Measurements from ENCODE around the gene CUL4A. TPM values are rescaled to one million over a fixed set of nuclear protein-coding genes. Genes with fewer than 3 reads are reported as not detected.

CUL4A gene
- total and polyA plus RNA-seq, 4 donors = 19.7 to 69.8 (median 48.4) TPM

DNA sequence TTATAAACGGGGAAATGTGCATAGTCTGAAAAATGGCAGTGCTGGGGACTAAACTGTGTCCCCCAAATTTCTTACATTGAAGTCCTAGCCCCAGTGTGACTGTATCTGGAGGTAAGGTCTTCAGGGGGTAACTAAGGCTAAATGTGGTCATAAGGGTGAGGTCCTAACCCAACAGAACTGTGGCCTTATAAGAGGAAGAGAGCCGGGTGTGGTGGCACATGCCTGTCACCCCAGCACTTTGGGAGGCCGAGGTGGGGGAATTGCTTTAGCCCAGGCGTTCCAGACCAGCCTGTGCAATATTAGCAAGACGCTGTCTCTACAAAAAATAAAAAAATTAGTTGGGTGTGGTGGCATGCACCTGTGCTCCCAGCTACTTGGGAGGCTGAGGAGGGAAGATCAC, 33.1 kb upstream of the CUL4A start:
- DNase-seq (peak in 1 of 2 donors; percentile 64), ATAC-seq (ENCODE audit: low FRiP score) (no peak)
- Histone ChIP-seq H3K36me3 (ENCODE audit: control insufficient read depth in 1 of 2, insufficient read depth in 2 of 2, low read length in 1 of 2) (peaks cover 2 to 18% of the 10 kb centered on the region in 2 donors), H3K9me3 (ENCODE audit: control insufficient read depth, low read length) (no peaks in the 10 kb centered on the region), H3K27ac (ENCODE audit: low read depth in 1 of 2, low read length in 2 of 2) (no peak overlapping the region), H3K4me3 (ENCODE audit: low read length in 2 of 2) (no peak overlapping the region), H3K4me1 (ENCODE audit: control insufficient read depth in 1 of 2, insufficient read depth in 2 of 2, low read length in 2 of 2) (no peaks in the 10 kb centered on the region), H3K27me3 (ENCODE audit: control insufficient read depth in 1 of 2, insufficient read depth in 2 of 2, low read length in 1 of 2) (no peaks in the 10 kb centered on the region)
- 73 to 74% methylated on average over 5 of the region's 5 CpGs for WGBS, 2 donors
- intact Hi-C loops (cut with DNase I) = no loop called here

DNA sequence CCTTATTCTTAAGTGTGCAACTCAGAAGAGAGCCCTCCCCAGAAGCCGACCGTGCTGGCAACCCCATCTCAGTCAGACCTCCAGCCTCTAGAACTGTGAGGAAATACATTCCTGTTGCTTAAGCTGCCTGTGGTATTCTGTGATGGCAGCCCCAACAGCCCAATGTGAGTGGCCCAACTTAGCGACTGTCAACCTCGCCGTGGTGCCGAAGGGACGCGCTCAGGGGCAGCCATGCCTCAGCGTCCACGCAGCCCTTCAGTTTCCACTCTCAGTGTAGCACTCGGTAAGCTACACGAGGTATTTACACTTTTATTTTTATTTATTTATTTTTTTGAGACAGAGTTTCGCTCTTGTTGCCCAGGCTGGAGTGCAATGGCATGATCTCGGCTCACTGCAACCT, 32.6 kb upstream of the CUL4A start:
- Histone ChIP-seq H3K4me3 (ENCODE audit: low read length in 2 of 2) (no peak overlapping the region), H3K4me1 (ENCODE audit: control insufficient read depth in 1 of 2, insufficient read depth in 2 of 2, low read length in 2 of 2) (no peaks in the 10 kb centered on the region), H3K27ac (ENCODE audit: low read depth in 1 of 2, low read length in 2 of 2) (no peak overlapping the region), H3K27me3 (ENCODE audit: control insufficient read depth in 1 of 2, insufficient read depth in 2 of 2, low read length in 1 of 2) (no peaks in the 10 kb centered on the region), H3K9me3 (ENCODE audit: control insufficient read depth, low read length) (no peaks in the 10 kb centered on the region), H3K36me3 (ENCODE audit: control insufficient read depth in 1 of 2, insufficient read depth in 2 of 2, low read length in 1 of 2) (peaks cover 2 to 15% of the 10 kb centered on the region in 2 donors)
- DNase-seq (no peak), ATAC-seq (ENCODE audit: low FRiP score) (no peak)
- intact Hi-C loops (cut with DNase I) = no loop called here
- 96 to 97% methylated on average over 14 of the region's 14 CpGs for WGBS, 2 donors

DNA sequence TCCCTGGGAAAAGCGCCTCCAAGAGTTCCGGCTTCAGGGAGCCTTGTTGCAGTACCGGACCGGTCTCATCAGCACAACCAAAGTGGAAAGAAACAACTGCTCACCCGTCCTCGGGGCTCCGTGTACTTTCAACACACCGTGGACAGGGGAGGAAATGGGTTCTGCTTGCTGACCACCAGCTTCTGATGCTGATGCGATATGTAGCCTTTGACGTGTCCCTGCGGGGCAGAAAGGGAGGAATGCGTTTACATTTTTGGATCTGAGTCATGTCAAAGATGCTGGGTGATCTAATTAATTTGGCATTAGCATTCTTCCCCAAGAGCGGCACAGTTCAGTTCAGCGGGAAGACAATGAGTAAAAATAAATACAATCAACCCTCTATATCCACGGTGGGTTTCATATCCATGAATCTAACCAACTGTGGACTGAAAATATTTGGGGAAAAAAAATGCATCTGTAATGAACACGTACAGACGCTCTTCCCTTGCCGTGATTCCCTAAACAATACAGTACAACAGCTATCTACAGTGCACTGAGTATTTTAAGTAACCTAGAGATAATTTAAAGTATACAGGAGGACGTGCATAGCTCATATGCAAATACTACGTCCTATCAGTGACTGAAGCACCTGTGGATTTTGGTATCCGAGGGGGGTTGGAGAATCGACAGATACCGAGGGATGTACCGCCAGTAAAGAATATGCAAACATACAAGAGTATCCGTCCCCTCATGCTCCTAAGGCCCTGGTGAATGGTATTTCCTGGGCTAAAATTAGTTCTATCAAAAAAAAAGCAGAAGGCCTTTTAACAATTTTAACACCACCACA, 31.1 kb upstream of the CUL4A start:
- Histone ChIP-seq H3K4me3 (ENCODE audit: low read length in 2 of 2) (no peak overlapping the region), H3K4me1 (ENCODE audit: control insufficient read depth in 1 of 2, insufficient read depth in 2 of 2, low read length in 2 of 2) (no peaks in the 10 kb centered on the region), H3K9me3 (ENCODE audit: control insufficient read depth, low read length) (no peaks in the 10 kb centered on the region), H3K27me3 (ENCODE audit: control insufficient read depth in 1 of 2, insufficient read depth in 2 of 2, low read length in 1 of 2) (no peaks in the 10 kb centered on the region), H3K36me3 (ENCODE audit: control insufficient read depth in 1 of 2, insufficient read depth in 2 of 2, low read length in 1 of 2) (peaks cover 2 to 15% of the 10 kb centered on the region in 2 donors), H3K27ac (ENCODE audit: low read depth in 1 of 2, low read length in 2 of 2) (no peak overlapping the region)
- intact Hi-C loops (cut with DNase I) = no loop called here
- WGBS, 2 donors = 51 to 54% methylated on average over 25 of the region's 25 CpGs
- ATAC-seq (ENCODE audit: low FRiP score) (no peak), DNase-seq (no peak)

GRCh38 chr13:113178896-113179167, 30.6 kb upstream of the CUL4A start:
- WGBS, 2 donors = 53 to 57% methylated on average over 3 of the region's 3 CpGs
- no peak for ATAC-seq (ENCODE audit: low FRiP score)
- H3K27ac ChIP-seq (ENCODE audit: low read depth in 1 of 2, low read length in 2 of 2) = no peak overlapping the region

DNA sequence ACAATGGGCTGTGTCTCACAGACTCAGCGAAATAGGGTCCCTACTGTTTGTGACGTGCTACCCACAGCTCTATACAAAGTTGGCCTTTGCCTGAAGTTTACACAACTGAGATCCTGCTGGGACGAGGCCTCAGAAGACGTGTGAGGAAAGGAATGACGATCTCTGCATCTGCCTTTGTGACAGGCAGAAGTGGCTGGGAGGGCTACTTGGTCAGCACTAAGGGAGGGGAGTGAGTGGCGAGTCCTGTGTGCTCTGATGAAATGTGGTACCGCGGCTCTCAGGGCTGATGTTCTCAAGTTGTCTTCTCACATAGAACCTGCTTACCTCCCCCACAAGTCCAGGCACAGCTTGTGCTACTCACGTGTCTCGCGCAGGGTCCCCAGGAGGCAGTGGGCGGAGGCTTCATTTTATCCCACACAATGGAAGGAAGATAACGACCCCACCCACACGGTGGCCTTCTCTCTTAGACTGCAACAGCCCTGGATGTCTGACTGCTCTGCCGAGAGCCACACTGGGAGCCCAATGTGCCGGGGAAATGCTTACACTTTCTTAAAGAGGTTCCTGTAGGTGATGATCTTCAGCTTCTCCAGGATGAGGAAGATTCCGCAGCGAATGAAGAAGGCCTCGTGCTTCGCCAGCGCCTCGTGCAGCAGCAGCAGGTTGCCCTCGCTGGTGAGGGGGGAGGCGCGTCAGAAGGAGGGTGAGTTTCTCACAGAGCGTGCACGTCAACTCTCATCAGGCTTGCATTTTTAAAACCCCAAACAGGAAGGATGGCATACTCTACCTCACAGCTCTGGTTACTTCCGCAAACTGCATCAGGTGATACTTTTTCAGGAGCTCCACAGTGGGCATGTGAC, 29.8 kb upstream of the CUL4A start:
- no peak for ATAC-seq (ENCODE audit: low FRiP score)
- peaks cover 2 to 19% of the 10 kb centered on the region in 2 donors for H3K36me3 ChIP-seq (ENCODE audit: control insufficient read depth in 1 of 2, insufficient read depth in 2 of 2, low read length in 1 of 2)
- 86% methylated on average over 28 of the region's 28 CpGs for WGBS, 2 donors

More at GRCh38 chr13:113178896-113179167, 30.6 kb upstream of the CUL4A start:
- H3K9me3 ChIP-seq (ENCODE audit: control insufficient read depth, low read length) = no peaks in the 10 kb centered on the region
- intact Hi-C loops (cut with DNase I) = no loop called here
- H3K27me3 ChIP-seq (ENCODE audit: control insufficient read depth in 1 of 2, insufficient read depth in 2 of 2, low read length in 1 of 2) = no peaks in the 10 kb centered on the region
- peaks cover 2 to 19% of the 10 kb centered on the region in 2 donors for H3K36me3 ChIP-seq (ENCODE audit: control insufficient read depth in 1 of 2, insufficient read depth in 2 of 2, low read length in 1 of 2)
- no peak for DNase-seq
- no peak overlapping the region for H3K4me3 ChIP-seq (ENCODE audit: low read length in 2 of 2)
- no peaks in the 10 kb centered on the region for H3K4me1 ChIP-seq (ENCODE audit: control insufficient read depth in 1 of 2, insufficient read depth in 2 of 2, low read length in 2 of 2)

GRCh38 chr13:113182046-113182445, 27.4 kb upstream of the CUL4A start:
- 88% methylated on average over 4 of the region's 4 CpGs for WGBS, 2 donors
- no peak overlapping the region for H3K4me3 ChIP-seq (ENCODE audit: low read length in 2 of 2)
- intact Hi-C loops (cut with DNase I) = no loop called here
- H3K27me3 ChIP-seq (ENCODE audit: control insufficient read depth in 1 of 2, insufficient read depth in 2 of 2, low read length in 1 of 2) = no peaks in the 10 kb centered on the region
- no peak for ATAC-seq (ENCODE audit: low FRiP score)
- peaks cover 2 to 18% of the 10 kb centered on the region in 2 donors for H3K36me3 ChIP-seq (ENCODE audit: control insufficient read depth in 1 of 2, insufficient read depth in 2 of 2, low read length in 1 of 2)
- DNase-seq = no peak
- H3K4me1 ChIP-seq (ENCODE audit: control insufficient read depth in 1 of 2, insufficient read depth in 2 of 2, low read length in 2 of 2) = no peaks in the 10 kb centered on the region
- H3K9me3 ChIP-seq (ENCODE audit: control insufficient read depth, low read length) = no peaks in the 10 kb centered on the region
- no peak overlapping the region for H3K27ac ChIP-seq (ENCODE audit: low read depth in 1 of 2, low read length in 2 of 2)

More for the DNA sequence above, 29.8 kb upstream of the CUL4A start:
- Histone ChIP-seq H3K4me3 (ENCODE audit: low read length in 2 of 2) (no peak overlapping the region), H3K27me3 (ENCODE audit: control insufficient read depth in 1 of 2, insufficient read depth in 2 of 2, low read length in 1 of 2) (no peaks in the 10 kb centered on the region), H3K27ac (ENCODE audit: low read depth in 1 of 2, low read length in 2 of 2) (no peak overlapping the region), H3K4me1 (ENCODE audit: control insufficient read depth in 1 of 2, insufficient read depth in 2 of 2, low read length in 2 of 2) (no peaks in the 10 kb centered on the region), H3K9me3 (ENCODE audit: control insufficient read depth, low read length) (no peaks in the 10 kb centered on the region)
- intact Hi-C loops (cut with DNase I) = no loop called here
- DNase-seq = no peak

DNA sequence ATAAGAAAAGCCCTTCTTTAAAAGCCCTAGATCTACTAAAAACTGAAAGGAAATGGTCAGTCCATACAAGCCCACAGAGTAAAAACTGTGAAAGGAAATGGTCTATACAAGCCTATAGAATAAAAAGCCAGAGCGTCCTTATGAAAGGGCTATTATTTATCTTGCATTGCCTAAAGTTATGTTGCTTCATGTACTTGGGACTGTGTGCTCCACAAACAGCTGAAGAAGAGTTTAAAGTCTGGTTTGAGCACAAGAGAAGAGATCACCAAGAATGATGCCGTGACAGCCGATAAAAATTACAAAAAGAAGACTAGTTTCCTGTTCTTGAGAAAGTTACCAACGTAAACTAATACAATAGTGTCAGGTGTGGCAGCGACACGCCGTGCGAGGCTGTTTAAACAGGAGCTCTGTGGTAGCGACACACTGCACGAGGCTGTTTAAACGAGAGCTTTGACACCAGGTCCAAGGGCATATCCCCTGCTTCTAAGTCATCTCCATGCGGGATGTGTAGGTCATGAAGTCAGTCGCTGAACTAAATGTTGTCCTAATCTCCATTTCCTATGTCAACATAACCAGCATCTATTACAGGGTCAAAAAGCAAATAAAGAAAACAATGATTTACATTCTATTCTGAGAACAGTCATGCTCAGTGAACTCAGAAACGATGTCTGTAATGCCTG, 25.8 kb upstream of the CUL4A start:
- Histone ChIP-seq H3K9me3 (ENCODE audit: control insufficient read depth, low read length) (no peaks in the 10 kb centered on the region), H3K36me3 (ENCODE audit: control insufficient read depth in 1 of 2, insufficient read depth in 2 of 2, low read length in 1 of 2) (peaks cover 3 to 14% of the 10 kb centered on the region in 2 donors), H3K27ac (ENCODE audit: low read depth in 1 of 2, low read length in 2 of 2) (no peak overlapping the region), H3K4me1 (ENCODE audit: control insufficient read depth in 1 of 2, insufficient read depth in 2 of 2, low read length in 2 of 2) (no peaks in the 10 kb centered on the region), H3K27me3 (ENCODE audit: control insufficient read depth in 1 of 2, insufficient read depth in 2 of 2, low read length in 1 of 2) (no peaks in the 10 kb centered on the region), H3K4me3 (ENCODE audit: low read length in 2 of 2) (no peak overlapping the region)
- DNase-seq (no peak), ATAC-seq (ENCODE audit: low FRiP score) (no peak)
- WGBS, 2 donors = 90 to 91% methylated on average over 14 of the region's 14 CpGs
- intact Hi-C loops (cut with DNase I) = no loop called here

DNA sequence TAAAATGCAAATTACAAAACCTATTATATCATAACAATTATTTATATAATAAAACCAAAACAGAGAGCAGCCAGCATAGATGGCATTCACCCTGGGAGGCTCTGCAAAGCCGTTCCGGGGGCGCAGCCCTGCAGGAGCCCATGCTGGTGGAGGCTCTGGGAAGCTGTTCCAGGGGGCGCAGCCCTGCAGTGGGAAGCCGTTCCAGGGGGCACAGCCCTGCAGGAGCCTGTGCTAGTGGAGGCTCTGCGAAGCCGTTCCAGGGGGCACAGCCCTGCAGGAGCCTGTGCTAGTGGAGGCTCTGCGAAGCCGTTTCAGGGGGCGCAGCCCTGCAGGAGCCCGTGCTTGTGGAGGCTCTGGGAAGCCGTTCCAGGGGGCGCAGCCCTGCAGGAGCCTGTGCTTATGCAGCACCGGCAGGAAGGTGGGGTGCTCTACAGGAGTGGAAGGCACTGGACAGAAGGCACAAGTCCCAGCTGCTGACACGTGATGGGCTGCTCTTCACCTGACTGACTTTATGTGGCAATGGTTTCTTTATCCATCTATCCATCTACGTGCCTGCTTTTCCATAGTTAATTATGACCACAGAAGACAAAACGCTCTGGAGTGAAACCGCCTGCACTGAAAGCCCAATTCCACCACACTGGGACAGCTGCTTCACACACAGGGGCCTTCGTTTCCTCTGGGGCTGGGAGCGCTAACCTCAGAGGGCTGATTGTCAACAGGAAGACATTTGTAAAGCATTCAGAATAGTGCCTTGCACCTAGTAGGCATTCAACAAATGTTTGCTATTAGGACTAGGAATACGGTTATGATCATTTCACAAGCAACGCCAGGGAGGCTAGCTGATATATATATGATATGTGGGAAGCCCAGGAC, 24.6 kb upstream of the CUL4A start:
- 89 to 91% methylated on average over 22 of the region's 22 CpGs for WGBS, 2 donors
- H3K27ac ChIP-seq (ENCODE audit: low read depth in 1 of 2, low read length in 2 of 2) = no peak overlapping the region
- no peaks in the 10 kb centered on the region for H3K9me3 ChIP-seq (ENCODE audit: control insufficient read depth, low read length)
- ATAC-seq (ENCODE audit: low FRiP score) (no peak), DNase-seq (no peak)
- H3K4me3 ChIP-seq (ENCODE audit: low read length in 2 of 2) = no peak overlapping the region
- no peaks in the 10 kb centered on the region for H3K27me3 ChIP-seq (ENCODE audit: control insufficient read depth in 1 of 2, insufficient read depth in 2 of 2, low read length in 1 of 2)
- peaks cover 6% of the 10 kb centered on the region in 2 donors for H3K36me3 ChIP-seq (ENCODE audit: control insufficient read depth in 1 of 2, insufficient read depth in 2 of 2, low read length in 1 of 2)
- no peaks in the 10 kb centered on the region for H3K4me1 ChIP-seq (ENCODE audit: control insufficient read depth in 1 of 2, insufficient read depth in 2 of 2, low read length in 2 of 2)
- intact Hi-C loops (cut with DNase I) = no loop called here
